GM12892 (cell line): ENCODE measurements around the gene SIK2.
A peak's percentile ranks its signal among the peaks of the same experiment; 100 is the strongest.

Experiments
- DNase-seq: peaks from one replicate; pipeline ENCODE4 v3.0.0; 2011; ENCODE audit not compliant: insufficient read length
- FAIRE-seq: peaks from 2 replicates; lab custom pipeline; 2011; peaks lifted over from hg19 to GRCh38; lab: Jason Lieb, UNC
- POLR2A ChIP-seq: IDR thresholded peaks from 2 replicates; pipeline ENCODE4 v1.6.1; 2011; ENCODE audit warnings: low read depth, low read length, control low read depth
- POLR2AphosphoS5 ChIP-seq: IDR thresholded peaks from 2 replicates; pipeline ENCODE4 v1.6.1; 2011; ENCODE audit warnings: low read depth, low read length, control low read depth
- TAF1 ChIP-seq: IDR thresholded peaks from 2 replicates; pipeline ENCODE4 v1.6.1; 2011; ENCODE audit warnings: low read depth, mild to moderate bottlenecking, control low read depth, low read length, borderline replicate concordance

The SIK2 gene

GRCh38 chr11:111676878-111677585 lies 74.8 kb downstream of the SIK2 start:
- no peak for TF ChIP-seq POLR2A
- TF ChIP-seq TAF1: no peak
- FAIRE-seq: no peak
- no peak for DNase-seq

GRCh38 chr11:111680486-111681175 lies 78.4 kb downstream of the SIK2 start:
- peak; percentile 51 for FAIRE-seq
- TF ChIP-seq POLR2A (no peak), TAF1 (no peak), POLR2AphosphoS5 (no peak)
- DNase-seq: no peak

DNA sequence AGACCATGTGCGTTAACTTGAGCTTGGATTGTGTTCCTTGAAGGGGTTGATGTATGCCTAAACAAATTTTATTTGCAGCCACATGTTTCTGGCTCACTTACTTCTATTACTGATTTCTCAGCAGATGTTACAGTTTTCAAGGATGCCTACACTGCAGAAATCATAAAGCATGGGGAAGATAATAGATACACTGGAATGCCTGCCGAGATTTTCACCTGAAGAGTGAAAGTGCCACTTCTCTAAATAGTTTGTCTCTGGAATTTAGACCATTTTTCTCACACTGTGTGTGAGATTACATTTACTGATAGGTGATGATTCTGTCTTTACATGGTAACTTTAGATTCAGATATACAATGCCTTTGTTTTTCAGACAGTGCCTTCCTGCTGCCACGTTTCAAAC lies 81.6 kb downstream of the SIK2 start:
- TF ChIP-seq POLR2A (no peak), TAF1 (no peak), POLR2AphosphoS5 (no peak)
- FAIRE-seq (no peak), DNase-seq (no peak)

DNA sequence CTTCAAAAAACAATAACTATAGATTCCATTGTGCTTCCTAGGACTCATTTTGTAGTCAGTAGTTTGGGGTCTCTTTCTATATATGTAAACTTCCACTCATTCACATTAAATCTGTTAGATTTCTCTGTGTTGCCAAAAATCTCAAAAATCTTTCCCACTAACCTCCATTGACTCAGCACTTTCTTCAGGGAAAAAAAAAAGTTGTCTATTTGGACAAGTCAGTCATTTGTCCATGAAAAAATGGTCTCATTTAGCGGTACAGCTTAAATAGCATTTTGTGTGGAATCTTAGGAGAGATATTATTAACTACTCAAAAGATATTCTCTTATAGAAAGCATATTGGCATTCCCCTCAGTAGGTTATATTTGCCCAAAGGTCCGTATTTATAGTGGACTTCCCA lies 82.0 kb downstream of the SIK2 start:
- TF ChIP-seq POLR2AphosphoS5 (no peak), POLR2A (no peak), TAF1 (no peak)
- DNase-seq: no peak
- FAIRE-seq: no peak

- FAIRE-seq (no peak), DNase-seq (no peak)
- TF ChIP-seq POLR2AphosphoS5 (no peak), TAF1 (no peak), POLR2A (no peak)
Measured at GRCh38 chr11:111688013-111688412, 85.8 kb downstream of the SIK2 start.

DNA sequence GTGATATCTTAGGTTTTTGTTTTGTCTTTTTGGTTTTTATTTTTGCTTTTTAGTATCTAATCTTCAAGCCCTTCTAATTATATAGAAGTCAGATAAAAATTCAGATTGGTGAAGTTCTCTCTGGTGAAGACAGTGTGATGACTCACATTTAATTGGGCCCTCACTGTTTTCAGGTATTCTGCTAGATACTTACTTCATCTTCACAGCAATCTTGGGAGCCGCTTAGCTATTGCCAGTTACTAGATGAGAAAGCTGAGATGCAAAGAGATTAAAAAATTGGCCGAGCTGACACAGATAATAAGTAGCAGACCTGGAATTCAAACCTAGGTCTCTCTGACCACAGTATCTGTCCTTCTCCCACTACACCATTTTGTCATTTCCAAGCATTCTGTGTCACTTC lies 88.9 kb downstream of the SIK2 start:
- FAIRE-seq (peak; percentile 40), DNase-seq (no peak)
- TF ChIP-seq TAF1 (no peak), POLR2A (no peak), POLR2AphosphoS5 (no peak)

GRCh38 chr11:111691741-111692140 lies 89.5 kb downstream of the SIK2 start:
- FAIRE-seq (no peak), DNase-seq (no peak)
- no peak for TF ChIP-seq POLR2A
- TF ChIP-seq TAF1: no peak
- TF ChIP-seq POLR2AphosphoS5: no peak

- FAIRE-seq: peak; percentile 56
Measured at GRCh38 chr11:111693224-111693937, 91.1 kb downstream of the SIK2 start.

DNA sequence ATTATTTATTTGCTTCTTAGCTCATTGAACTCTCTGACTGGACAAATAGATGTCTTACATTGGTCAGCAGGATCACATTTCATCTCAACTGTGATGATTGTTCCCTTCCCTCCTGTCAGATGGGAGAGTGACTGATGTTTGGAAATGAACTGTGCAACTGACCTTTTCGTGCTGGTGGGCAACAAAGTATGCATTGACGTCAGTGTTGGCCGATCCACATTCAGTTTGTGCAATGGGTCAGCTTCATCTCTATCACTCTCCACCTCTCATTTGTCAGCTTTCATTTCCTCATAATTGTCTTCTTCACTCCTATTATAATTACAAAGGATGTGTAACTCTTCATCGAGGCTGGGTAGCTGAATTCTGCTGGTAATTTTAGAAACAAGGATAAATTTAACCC lies 92.6 kb downstream of the SIK2 start:
- peak; percentile 96 for FAIRE-seq
- no peak for DNase-seq

More at GRCh38 chr11:111693224-111693937, 91.1 kb downstream of the SIK2 start:
- DNase-seq: no peak
- TF ChIP-seq POLR2A (no peak), POLR2AphosphoS5 (no peak), TAF1 (no peak)

DNA sequence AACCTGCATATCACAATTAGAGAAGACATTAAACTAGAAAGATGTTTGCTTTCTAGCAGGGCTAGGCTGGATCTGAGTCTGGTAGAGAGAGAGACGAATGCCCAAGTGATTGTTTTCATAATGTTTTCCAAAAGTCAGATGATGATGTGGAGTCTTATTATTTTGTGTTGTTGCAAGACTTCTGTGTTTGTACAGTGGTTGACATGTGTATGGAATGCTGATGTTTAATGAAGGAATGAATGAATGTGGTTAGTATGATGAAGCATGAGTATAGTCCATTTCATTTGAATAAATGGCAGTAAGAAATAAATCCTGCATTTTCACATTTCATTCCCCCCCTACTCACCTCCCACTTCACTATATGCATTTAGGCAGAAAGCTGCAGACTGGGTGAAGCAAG lies 94.3 kb downstream of the SIK2 start:
- DNase-seq (no peak), FAIRE-seq (peak; percentile 44)
- TF ChIP-seq TAF1 (no peak), POLR2A (no peak), POLR2AphosphoS5 (no peak)

More for the DNA sequence above, 92.6 kb downstream of the SIK2 start:
- TF ChIP-seq POLR2AphosphoS5 (no peak), POLR2A (no peak), TAF1 (no peak)

DNA sequence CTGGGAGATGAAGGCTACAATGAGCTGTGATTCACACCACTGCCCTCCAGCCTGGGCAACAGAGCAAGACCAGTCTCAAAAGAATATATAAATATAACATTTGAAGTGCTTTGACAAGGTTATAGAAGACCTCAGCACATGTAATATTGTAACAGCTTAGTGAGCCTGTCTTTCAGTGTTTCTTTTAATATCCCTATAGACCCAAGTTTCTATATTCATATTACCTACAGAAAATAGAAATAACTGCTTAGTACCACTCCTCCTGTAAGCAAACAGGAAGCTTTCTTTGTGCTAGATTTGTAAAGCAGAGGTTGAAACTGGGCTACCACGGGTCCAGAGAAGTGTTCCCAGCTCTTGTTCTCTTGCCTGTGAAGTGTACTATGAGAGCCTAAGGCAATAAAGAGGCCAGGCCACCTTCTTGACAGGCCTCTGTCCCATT lies 95.7 kb downstream of the SIK2 start:
- FAIRE-seq: peak; percentile 40
- DNase-seq: no peak
- TF ChIP-seq POLR2A (no peak), TAF1 (no peak), POLR2AphosphoS5 (no peak)
